K562 (cell line): ENCODE measurements around the gene ETV3.

Experiments used
- ESRRA ChIP-seq: fragments of 450-650 bp; IDR thresholded peaks from 2 replicates; pipeline ENCODE4 v1.6.1; 2014; ENCODE audit warnings: low read depth, mild to moderate bottlenecking, moderate library complexity, borderline replicate concordance
- FOXJ3 ChIP-seq: sonication (generic); formaldehyde crosslinking; IDR thresholded peaks from 2 replicates; pipeline ENCODE4 v1.4.0; 2020; ENCODE audit warnings: mild to moderate bottlenecking, missing genetic modification reagents
- MBD1 ChIP-seq: fragments of 250-450 bp; sonication (Bioruptor Pico); IDR thresholded peaks from 2 replicates; pipeline ENCODE4 v1.8.0; 2022; ENCODE audit warnings: inconsistent platforms
- NR3C1 ChIP-seq: sonication (generic); formaldehyde crosslinking; IDR thresholded peaks from 2 replicates; pipeline ENCODE4 v1.8.1; 2022; ENCODE audit warnings: missing genetic modification reagents
- POLR2A ChIP-seq: fragments of 450-650 bp; conservative IDR thresholded peaks from 2 replicates; pipeline ENCODE4 v1.6.1; 2016
- RFX1 ChIP-seq: fragments of 450-650 bp; IDR thresholded peaks from 2 replicates; pipeline ENCODE4 v1.6.1; 2016; ENCODE audit warnings: mild to moderate bottlenecking, moderate library complexity
- RNF2 ChIP-seq: sonication (generic); IDR thresholded peaks from 2 replicates; pipeline ENCODE4 v1.6.1; 2016
- SRSF7 ChIP-seq: fragments of 200-400 bp; formaldehyde crosslinking; optimal IDR thresholded peaks from 2 replicates; pipeline ENCODE3; 2017; ENCODE audit warnings: mild to moderate bottlenecking, low read depth, low read length
- ZBTB7A ChIP-seq: IDR thresholded peaks from 2 replicates; pipeline ENCODE4 v1.6.1; 2011; ENCODE audit warnings: low read depth, mild to moderate bottlenecking, low read length, moderate library complexity, borderline replicate concordance; ENCODE audit not compliant: control insufficient read depth
- ZNF431 ChIP-seq: sonication (generic); formaldehyde crosslinking; IDR thresholded peaks from 2 replicates; pipeline ENCODE4 v1.8.0; 2022; ENCODE audit warnings: mild to moderate bottlenecking, missing genetic modification reagents
- TF ChIP-seq, protein P1 (sequence below), 3 experiments: IDR thresholded peaks in 2 of 3; conservative IDR thresholded peaks in 1 of 3; 2 replicates each; pipeline ENCODE4 v1.5.1; 2011 to 2012; ENCODE audit warnings: low read length in 3 of 3, mild to moderate bottlenecking in 3 of 3, control low read depth in 2 of 3, improper control_type of control experiment in 1 of 3, inconsistent platforms in 1 of 3, low read depth in 1 of 3, mixed read lengths in 1 of 3, moderate library complexity in 1 of 3; ENCODE audit not compliant: insufficient read depth in 2 of 3

GRCh38 chr1:157146244-157146643 lies 8.0 kb upstream of the ETV3 start:
- TF ChIP-seq RFX1 (no peak), SRSF7 (no peak), MBD1 (CRISPR knock-in tag) (no peak), FOXJ3 (CRISPR knock-in tag) (no peak), ZBTB7A (no peak), NR3C1 (CRISPR knock-in tag) (no peak), POLR2A (no peak), ESRRA (no peak), RNF2 (no peak), ZNF431 (CRISPR knock-in tag) (no peak)
- TF ChIP-seq, protein P1, sequence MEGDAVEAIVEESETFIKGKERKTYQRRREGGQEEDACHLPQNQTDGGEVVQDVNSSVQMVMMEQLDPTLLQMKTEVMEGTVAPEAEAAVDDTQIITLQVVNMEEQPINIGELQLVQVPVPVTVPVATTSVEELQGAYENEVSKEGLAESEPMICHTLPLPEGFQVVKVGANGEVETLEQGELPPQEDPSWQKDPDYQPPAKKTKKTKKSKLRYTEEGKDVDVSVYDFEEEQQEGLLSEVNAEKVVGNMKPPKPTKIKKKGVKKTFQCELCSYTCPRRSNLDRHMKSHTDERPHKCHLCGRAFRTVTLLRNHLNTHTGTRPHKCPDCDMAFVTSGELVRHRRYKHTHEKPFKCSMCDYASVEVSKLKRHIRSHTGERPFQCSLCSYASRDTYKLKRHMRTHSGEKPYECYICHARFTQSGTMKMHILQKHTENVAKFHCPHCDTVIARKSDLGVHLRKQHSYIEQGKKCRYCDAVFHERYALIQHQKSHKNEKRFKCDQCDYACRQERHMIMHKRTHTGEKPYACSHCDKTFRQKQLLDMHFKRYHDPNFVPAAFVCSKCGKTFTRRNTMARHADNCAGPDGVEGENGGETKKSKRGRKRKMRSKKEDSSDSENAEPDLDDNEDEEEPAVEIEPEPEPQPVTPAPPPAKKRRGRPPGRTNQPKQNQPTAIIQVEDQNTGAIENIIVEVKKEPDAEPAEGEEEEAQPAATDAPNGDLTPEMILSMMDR (IDR thresholded peaks at IDR 0.05 in 2 of 3, conservative IDR thresholded peaks at IDR 0.05 in 1 of 3; ENCODE audit: insufficient read depth in 2 of 3, low read depth in 1 of 3, low read length in 3 of 3): no peak
